Measurements from ENCODE around the gene SYNPO2.

SYNPO2 gene

DNA sequence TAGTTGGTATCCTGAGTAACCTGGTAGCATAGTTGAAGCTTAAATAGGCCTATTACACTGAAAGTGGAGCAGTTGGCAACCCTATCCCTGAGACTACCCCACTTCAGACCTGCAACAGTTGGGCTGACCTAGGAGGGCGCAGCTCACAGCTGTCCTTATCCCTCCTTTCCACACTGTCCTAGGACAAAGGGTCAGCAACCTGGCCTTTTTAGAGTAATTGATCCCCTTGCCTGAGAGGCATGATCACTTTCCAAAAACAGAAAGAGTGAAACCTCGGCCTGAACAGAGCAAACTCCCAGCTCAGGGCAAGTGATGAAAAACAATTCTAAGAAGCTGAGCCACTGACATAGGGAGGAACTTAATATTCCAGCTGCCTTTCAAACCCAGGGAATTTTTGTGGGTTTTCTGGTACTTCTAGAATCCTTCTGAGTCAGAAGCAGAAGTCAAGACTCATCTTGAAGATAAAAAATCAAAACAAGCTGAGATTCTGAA is 152.1 kb downstream of the SYNPO2 start:
- no peaks in the 10 kb centered on the region for H3K79me1 ChIP-seq (replicated peaks; ENCODE audit: low read length, poor library complexity, severe bottlenecking)
- H2BK120ac ChIP-seq (ENCODE audit: low read depth, low read length), result no peak overlapping the region
- H3K4me2 ChIP-seq (ENCODE audit: low read length, poor library complexity, severe bottlenecking), result no peak overlapping the region
- no peaks in the 10 kb centered on the region for H3K36me3 ChIP-seq (ENCODE audit: control insufficient read depth in 1 of 2, insufficient read depth in 2 of 2, low read depth in 1 of 2, low read length in 2 of 2)
- no peak overlapping the region for H3K14ac ChIP-seq (ENCODE audit: low read length in 2 of 2)
- H2AK5ac ChIP-seq (ENCODE audit: low read length, severe bottlenecking), result no peak overlapping the region
- no peak overlapping the region for H2BK5ac ChIP-seq (ENCODE audit: low read depth, low read length, poor library complexity, severe bottlenecking)
- H2AFZ ChIP-seq (ENCODE audit: low read depth, low read length), result peak overlapping the region; percentile 54
- H3K9ac ChIP-seq (ENCODE audit: low read length), result peak overlapping the region; percentile 75
- H3K27me3 ChIP-seq (ENCODE audit: control insufficient read depth in 1 of 2, insufficient read depth in 1 of 2, low read length in 2 of 2), result no peaks in the 10 kb centered on the region
- H3K23ac ChIP-seq (ENCODE audit: low read length in 2 of 2), result no peak overlapping the region
- peak overlapping the region; percentile 83 for H4K8ac ChIP-seq (ENCODE audit: low read length)
- peak; percentile 85 for DNase-seq
- peak overlapping the region; percentile 50 to 94 for H3K18ac ChIP-seq (ENCODE audit: low read depth in 1 of 2, low read length in 2 of 2)
- peak overlapping the region; percentile 85 for H3K27ac ChIP-seq (ENCODE audit: low read length, poor library complexity, severe bottlenecking)
- WGBS, result 35% methylated on average over 2 of the region's 2 CpGs
- H3K4me3 ChIP-seq (ENCODE audit: insufficient read depth in 1 of 2, low read depth in 1 of 2, low read length in 2 of 2), result no peak overlapping the region
- no peaks in the 10 kb centered on the region for H3K9me3 ChIP-seq (ENCODE audit: control insufficient read depth, low read length)
- peaks cover 5% of the 10 kb centered on the region for H3K4me1 ChIP-seq (ENCODE audit: control insufficient read depth, insufficient read depth, low read depth, low read length)
- no peak overlapping the region for H2BK15ac ChIP-seq (ENCODE audit: low read depth, poor library complexity, severe bottlenecking)
- H3K4ac ChIP-seq (ENCODE audit: low read depth in 1 of 2, low read length in 2 of 2), result peak overlapping the region; percentile 55 to 83
- H4K91ac ChIP-seq (ENCODE audit: low read length), result peak overlapping the region; percentile 64
- peak overlapping the region; percentile 14 to 96 for H2BK12ac ChIP-seq (ENCODE audit: low read length in 2 of 2)

DNA sequence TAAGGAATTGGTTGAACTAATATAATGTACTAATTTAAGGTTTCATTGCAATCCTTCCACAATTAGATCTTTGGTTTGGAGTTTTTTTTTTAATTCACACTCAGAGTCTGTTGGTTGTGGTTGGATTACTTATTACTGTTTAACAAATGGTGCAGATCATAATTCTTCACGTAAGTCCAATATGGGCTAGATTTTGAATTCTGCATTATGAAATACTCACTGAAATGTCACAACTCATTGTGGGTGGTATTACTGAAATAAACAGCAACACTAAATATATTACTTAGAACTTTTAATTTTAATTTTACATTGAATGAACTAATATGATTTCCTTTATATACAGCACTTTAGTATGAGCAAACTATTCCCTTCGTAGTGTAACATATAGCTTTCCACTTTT is 152.7 kb downstream of the SYNPO2 start:
- Histone ChIP-seq H2AK5ac (ENCODE audit: low read length, severe bottlenecking) (no peak overlapping the region), H2BK5ac (ENCODE audit: low read depth, low read length, poor library complexity, severe bottlenecking) (no peak overlapping the region), H3K79me1 (replicated peaks; ENCODE audit: low read length, poor library complexity, severe bottlenecking) (no peaks in the 10 kb centered on the region), H2BK120ac (ENCODE audit: low read depth, low read length) (no peak overlapping the region), H4K91ac (ENCODE audit: low read length) (no peak overlapping the region), H3K36me3 (ENCODE audit: control insufficient read depth in 1 of 2, insufficient read depth in 2 of 2, low read depth in 1 of 2, low read length in 2 of 2) (no peaks in the 10 kb centered on the region), H2AFZ (ENCODE audit: low read depth, low read length) (no peak overlapping the region), H3K14ac (ENCODE audit: low read length in 2 of 2) (no peak overlapping the region), H3K4me1 (ENCODE audit: control insufficient read depth, insufficient read depth, low read depth, low read length) (peaks cover 5% of the 10 kb centered on the region), H3K4ac (ENCODE audit: low read depth in 1 of 2, low read length in 2 of 2) (no peak overlapping the region), H4K8ac (ENCODE audit: low read length) (no peak overlapping the region), H2BK12ac (ENCODE audit: low read length in 2 of 2) (no peak overlapping the region), H3K9me3 (ENCODE audit: control insufficient read depth, low read length) (no peaks in the 10 kb centered on the region), H3K9ac (ENCODE audit: low read length) (peak overlapping the region; percentile 75), H3K27me3 (ENCODE audit: control insufficient read depth in 1 of 2, insufficient read depth in 1 of 2, low read length in 2 of 2) (no peaks in the 10 kb centered on the region), H3K4me3 (ENCODE audit: insufficient read depth in 1 of 2, low read depth in 1 of 2, low read length in 2 of 2) (peak overlapping the region in 1 of 2 experiments; percentile 5), H3K23ac (ENCODE audit: low read length in 2 of 2) (no peak overlapping the region), H3K18ac (ENCODE audit: low read depth in 1 of 2, low read length in 2 of 2) (no peak overlapping the region), H2BK15ac (ENCODE audit: low read depth, poor library complexity, severe bottlenecking) (no peak overlapping the region), H3K4me2 (ENCODE audit: low read length, poor library complexity, severe bottlenecking) (no peak overlapping the region), H3K27ac (ENCODE audit: low read length, poor library complexity, severe bottlenecking) (no peak overlapping the region)
- no CpG with 5 or more reads among the region's 2 CpGs for WGBS
- no peak for DNase-seq

DNA sequence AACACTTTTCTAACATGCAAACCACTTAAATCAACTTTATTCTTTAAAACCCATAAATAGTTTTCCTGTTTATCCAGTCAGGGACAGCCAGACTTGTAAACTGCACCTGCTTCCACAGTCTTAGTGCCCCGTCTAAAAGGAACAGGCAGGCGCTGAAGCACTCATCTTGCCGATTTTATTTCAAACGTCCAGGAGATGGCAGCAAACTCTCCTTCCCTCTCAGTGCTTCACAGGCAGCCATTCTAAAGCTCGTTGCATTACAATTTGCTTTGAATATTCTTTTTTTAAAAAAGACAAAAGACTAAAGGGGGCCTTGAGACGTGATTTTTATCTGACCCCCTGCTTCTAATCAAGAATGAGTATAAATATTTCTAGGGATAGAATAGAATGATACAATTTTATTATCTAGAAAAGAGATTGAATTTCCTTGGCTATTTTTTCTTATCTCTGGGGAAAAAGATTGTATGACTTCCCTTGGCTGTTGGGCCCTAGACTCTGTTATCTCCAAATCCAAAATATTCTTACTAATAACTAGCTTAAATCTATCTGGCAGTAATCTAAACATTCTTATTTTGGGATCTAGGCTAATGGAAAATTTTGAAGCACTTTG is 153.4 kb downstream of the SYNPO2 start:
- no peaks in the 10 kb centered on the region for H3K27me3 ChIP-seq (ENCODE audit: control insufficient read depth in 1 of 2, insufficient read depth in 1 of 2, low read length in 2 of 2)
- H3K18ac ChIP-seq (ENCODE audit: low read depth in 1 of 2, low read length in 2 of 2), result no peak overlapping the region
- peak overlapping the region; percentile 75 for H3K9ac ChIP-seq (ENCODE audit: low read length)
- no peak overlapping the region for H3K23ac ChIP-seq (ENCODE audit: low read length in 2 of 2)
- 0% methylated on average over 3 of the region's 6 CpGs for WGBS
- H3K79me1 ChIP-seq (replicated peaks; ENCODE audit: low read length, poor library complexity, severe bottlenecking), result no peaks in the 10 kb centered on the region
- H3K14ac ChIP-seq (ENCODE audit: low read length in 2 of 2), result no peak overlapping the region
- no peak overlapping the region for H3K27ac ChIP-seq (ENCODE audit: low read length, poor library complexity, severe bottlenecking)
- no peak overlapping the region for H2AFZ ChIP-seq (ENCODE audit: low read depth, low read length)
- H2AK5ac ChIP-seq (ENCODE audit: low read length, severe bottlenecking), result no peak overlapping the region
- H2BK12ac ChIP-seq (ENCODE audit: low read length in 2 of 2), result no peak overlapping the region
- H3K4me1 ChIP-seq (ENCODE audit: control insufficient read depth, insufficient read depth, low read depth, low read length), result peaks cover 5% of the 10 kb centered on the region
- H4K91ac ChIP-seq (ENCODE audit: low read length), result no peak overlapping the region
- no peak overlapping the region for H3K4ac ChIP-seq (ENCODE audit: low read depth in 1 of 2, low read length in 2 of 2)
- H3K4me2 ChIP-seq (ENCODE audit: low read length, poor library complexity, severe bottlenecking), result no peak overlapping the region
- H3K4me3 ChIP-seq (ENCODE audit: insufficient read depth in 1 of 2, low read depth in 1 of 2, low read length in 2 of 2), result peak overlapping the region in 1 of 2 experiments; percentile 5
- DNase-seq, result peak; percentile 81
- no peaks in the 10 kb centered on the region for H3K9me3 ChIP-seq (ENCODE audit: control insufficient read depth, low read length)
- H2BK15ac ChIP-seq (ENCODE audit: low read depth, poor library complexity, severe bottlenecking), result no peak overlapping the region
- no peak overlapping the region for H2BK120ac ChIP-seq (ENCODE audit: low read depth, low read length)
- no peak overlapping the region for H2BK5ac ChIP-seq (ENCODE audit: low read depth, low read length, poor library complexity, severe bottlenecking)
- H3K36me3 ChIP-seq (ENCODE audit: control insufficient read depth in 1 of 2, insufficient read depth in 2 of 2, low read depth in 1 of 2, low read length in 2 of 2), result no peaks in the 10 kb centered on the region
- H4K8ac ChIP-seq (ENCODE audit: low read length), result no peak overlapping the region

GRCh38 chr4:119046263-119046662 is 157.6 kb downstream of the SYNPO2 start:
- no peaks in the 10 kb centered on the region for H3K27me3 ChIP-seq (ENCODE audit: control insufficient read depth in 1 of 2, insufficient read depth in 1 of 2, low read length in 2 of 2)
- H2BK5ac ChIP-seq (ENCODE audit: low read depth, low read length, poor library complexity, severe bottlenecking), result no peak overlapping the region
- H3K4me2 ChIP-seq (ENCODE audit: low read length, poor library complexity, severe bottlenecking), result no peak overlapping the region
- H2BK12ac ChIP-seq (ENCODE audit: low read length in 2 of 2), result no peak overlapping the region
- H3K9me3 ChIP-seq (ENCODE audit: control insufficient read depth, low read length), result no peaks in the 10 kb centered on the region
- H4K91ac ChIP-seq (ENCODE audit: low read length), result no peak overlapping the region
- no peak overlapping the region for H3K18ac ChIP-seq (ENCODE audit: low read depth in 1 of 2, low read length in 2 of 2)
- no peak overlapping the region for H3K27ac ChIP-seq (ENCODE audit: low read length, poor library complexity, severe bottlenecking)
- no peaks in the 10 kb centered on the region for H3K36me3 ChIP-seq (ENCODE audit: control insufficient read depth in 1 of 2, insufficient read depth in 2 of 2, low read depth in 1 of 2, low read length in 2 of 2)
- H2BK120ac ChIP-seq (ENCODE audit: low read depth, low read length), result no peak overlapping the region
- no peaks in the 10 kb centered on the region for H3K79me1 ChIP-seq (replicated peaks; ENCODE audit: low read length, poor library complexity, severe bottlenecking)
- no peak overlapping the region for H2AK5ac ChIP-seq (ENCODE audit: low read length, severe bottlenecking)
- H3K4ac ChIP-seq (ENCODE audit: low read depth in 1 of 2, low read length in 2 of 2), result no peak overlapping the region
- H3K14ac ChIP-seq (ENCODE audit: low read length in 2 of 2), result no peak overlapping the region
- no peaks in the 10 kb centered on the region for H3K4me1 ChIP-seq (ENCODE audit: control insufficient read depth, insufficient read depth, low read depth, low read length)
- DNase-seq, result no peak
- peak overlapping the region; percentile 67 for H2BK15ac ChIP-seq (ENCODE audit: low read depth, poor library complexity, severe bottlenecking)
- WGBS, result 97% methylated on average over 3 of the region's 4 CpGs
- no peak overlapping the region for H3K23ac ChIP-seq (ENCODE audit: low read length in 2 of 2)
- H4K8ac ChIP-seq (ENCODE audit: low read length), result no peak overlapping the region
- H3K4me3 ChIP-seq (ENCODE audit: insufficient read depth in 1 of 2, low read depth in 1 of 2, low read length in 2 of 2), result no peak overlapping the region
- no peak overlapping the region for H3K9ac ChIP-seq (ENCODE audit: low read length)
- no peak overlapping the region for H2AFZ ChIP-seq (ENCODE audit: low read depth, low read length)

Data from mesenchymal stem cell (in vitro differentiated cells and primary cell).